WTC11 (cell line): ENCODE data around the gene ZNF213. TPM values are rescaled to one million over a fixed set of nuclear protein-coding genes. Genes with fewer than 3 reads are reported as not detected.

ENCODE experiments used
- ATAC-seq: fragments of 200-7000 bp; cut with Tn5 transposase; 2 replicates; pipeline ENCODE4 v1.10.0; 2021; ENCODE audit warnings: mild to moderate bottlenecking, moderate library complexity
- CTCF ChIA-PET: fragments of 300-600 bp; sonication (Branson Sonifier 250); formaldehyde crosslinking; loops from one replicate; lab custom pipeline; 2021; ENCODE audit warnings: antibody characterized with exemption; lab: Charles Lee
- POLR2A ChIA-PET: fragments of 350-600 bp; sonication (Branson Sonifier 250); formaldehyde crosslinking; loops from one replicate; lab custom pipeline; 2021; ENCODE audit warnings: antibody characterized with exemption; lab: Charles Lee
- DNase-seq: peaks from one replicate; pipeline ENCODE4 v3.0.0; 2021; ENCODE audit warnings: low spot score
- H3K27ac Mint-ChIP-seq: 2 replicates; pipeline ENCODE4 v1.8.0; 2021; ENCODE audit warnings: mixed read lengths
- H3K27me3 Mint-ChIP-seq: 2 replicates; pipeline ENCODE4 v1.8.0; 2021; ENCODE audit warnings: low read depth, mild to moderate bottlenecking, moderate library complexity, mixed read lengths
- H3K36me3 Mint-ChIP-seq: 2 replicates; pipeline ENCODE4 v1.8.0; 2021; ENCODE audit warnings: mixed read lengths
- H3K4me1 Mint-ChIP-seq: 2 replicates; pipeline ENCODE4 v1.8.0; 2022; ENCODE audit warnings: mixed read lengths
- H3K4me3 Mint-ChIP-seq: 2 replicates; pipeline ENCODE4 v1.8.0; 2021; ENCODE audit warnings: mild to moderate bottlenecking, moderate library complexity, mixed read lengths
- H3K9me3 Mint-ChIP-seq: 2 replicates; pipeline ENCODE4 v1.8.0; 2021; ENCODE audit warnings: mixed read lengths
- ELF4 ChIP-seq: sonication (generic); formaldehyde crosslinking; IDR thresholded peaks from 2 replicates; pipeline ENCODE4 v1.8.1; 2022; ENCODE audit warnings: low read depth, mild to moderate bottlenecking, moderate library complexity, missing genetic modification reagents
- EMX1 ChIP-seq: fragments of 250-450 bp; sonication (Bioruptor Pico); IDR thresholded peaks from 2 replicates; pipeline ENCODE4 v1.8.0; 2021; ENCODE audit warnings: mild to moderate bottlenecking
- FOXJ3 ChIP-seq: sonication (generic); formaldehyde crosslinking; IDR thresholded peaks from 2 replicates; pipeline ENCODE4 v1.9.0; 2021; ENCODE audit warnings: missing genetic modification reagents, mild to moderate bottlenecking, borderline replicate concordance
- FOXK1 ChIP-seq: sonication (generic); formaldehyde crosslinking; IDR thresholded peaks from 2 replicates; pipeline ENCODE4 v1.8.0; 2022; ENCODE audit warnings: mild to moderate bottlenecking, moderate library complexity, missing genetic modification reagents
- GRHL2 ChIP-seq: fragments of 250-450 bp; sonication (Bioruptor Pico); IDR thresholded peaks from 2 replicates; pipeline ENCODE4 v1.8.0; 2022; ENCODE audit warnings: mild to moderate bottlenecking, moderate library complexity; ENCODE audit not compliant: insufficient replicate concordance, severe bottlenecking
- GTF2I ChIP-seq: fragments of 250-450 bp; sonication (Bioruptor Pico); conservative IDR thresholded peaks from 2 replicates; pipeline ENCODE4 v1.4.0; 2021; ENCODE audit warnings: mild to moderate bottlenecking
- IRF2 ChIP-seq: sonication (generic); formaldehyde crosslinking; IDR thresholded peaks from 2 replicates; pipeline ENCODE4 v1.8.0; 2022; ENCODE audit warnings: low read depth, missing genetic modification reagents, borderline replicate concordance
- JAZF1 ChIP-seq: fragments of 250-450 bp; sonication (Bioruptor Pico); IDR thresholded peaks from 2 replicates; pipeline ENCODE4 v1.9.0; 2021; ENCODE audit warnings: moderate library complexity, mild to moderate bottlenecking, inconsistent platforms
- MYBL2 ChIP-seq: sonication (generic); formaldehyde crosslinking; IDR thresholded peaks from 2 replicates; pipeline ENCODE4 v1.8.1; 2023; ENCODE audit warnings: mild to moderate bottlenecking, moderate library complexity, missing genetic modification reagents
- NFATC4 ChIP-seq: fragments of 250-450 bp; sonication (Bioruptor Pico); IDR thresholded peaks from 2 replicates; pipeline ENCODE4 v1.9.0; 2021; ENCODE audit warnings: mild to moderate bottlenecking
- NR1H2 ChIP-seq: sonication (generic); formaldehyde crosslinking; IDR thresholded peaks from 2 replicates; pipeline ENCODE4 v1.9.0; 2021; ENCODE audit warnings: mild to moderate bottlenecking, moderate library complexity, missing genetic modification reagents
- OVOL2 ChIP-seq: fragments of 250-450 bp; sonication (Bioruptor Pico); IDR thresholded peaks from 2 replicates; pipeline ENCODE4 v1.9.0; 2021; ENCODE audit warnings: mild to moderate bottlenecking, borderline replicate concordance
- RELA ChIP-seq: sonication (generic); formaldehyde crosslinking; IDR thresholded peaks from 2 replicates; pipeline ENCODE4 v1.8.1; 2022; ENCODE audit warnings: missing genetic modification reagents, mild to moderate bottlenecking, borderline replicate concordance
- SMAD3 ChIP-seq: sonication (generic); formaldehyde crosslinking; IDR thresholded peaks from 2 replicates; pipeline ENCODE4 v1.8.0; 2022; ENCODE audit warnings: missing genetic modification reagents, mild to moderate bottlenecking, borderline replicate concordance
- TCF7 ChIP-seq: sonication (generic); formaldehyde crosslinking; IDR thresholded peaks from 2 replicates; pipeline ENCODE4 v1.8.0; 2022; ENCODE audit warnings: mild to moderate bottlenecking, low read depth, missing genetic modification reagents, moderate library complexity
- ZNF138 ChIP-seq: sonication (generic); formaldehyde crosslinking; conservative IDR thresholded peaks from 2 replicates; pipeline ENCODE4 v1.8.1; 2022; ENCODE audit warnings: mild to moderate bottlenecking, moderate library complexity, missing genetic modification reagents
- ZNF232 ChIP-seq: sonication (generic); formaldehyde crosslinking; IDR thresholded peaks from 2 replicates; pipeline ENCODE4 v1.8.0; 2022; ENCODE audit warnings: mild to moderate bottlenecking, missing genetic modification reagents
- ZNF671 ChIP-seq: fragments of 250-450 bp; sonication (Bioruptor Pico); IDR thresholded peaks from 2 replicates; pipeline ENCODE4 v1.8.0; 2021; ENCODE audit warnings: mild to moderate bottlenecking
- total RNA-seq: library from RNA; stranded (reverse); gene quantifications from 3 replicates; pipeline ENCODE4 v1.2.3, GENCODE V29; 2021
- TF ChIP-seq, protein P1 (sequence below): sonication (generic); formaldehyde crosslinking; IDR thresholded peaks from 2 replicates; pipeline ENCODE4 v1.8.0; 2023; ENCODE audit warnings: mild to moderate bottlenecking, missing genetic modification reagents
- TF ChIP-seq, protein P2 (sequence below): sonication (generic); formaldehyde crosslinking; conservative IDR thresholded peaks from 2 replicates; pipeline ENCODE4 v1.8.1; 2022; ENCODE audit warnings: mild to moderate bottlenecking, missing genetic modification reagents
- TF ChIP-seq, protein P3 (sequence below): sonication (generic); formaldehyde crosslinking; IDR thresholded peaks from 2 replicates; pipeline ENCODE4 v1.8.1; 2023; ENCODE audit warnings: mild to moderate bottlenecking, moderate library complexity, missing genetic modification reagents
- TF ChIP-seq, protein P4 (sequence below): fragments of 250-450 bp; sonication (Bioruptor Pico); IDR thresholded peaks from 2 replicates; pipeline ENCODE4 v1.9.0; 2021; ENCODE audit warnings: mild to moderate bottlenecking
- TF ChIP-seq, protein P5 (sequence below): sonication (generic); formaldehyde crosslinking; IDR thresholded peaks from 2 replicates; pipeline ENCODE4 v1.8.1; 2023; ENCODE audit warnings: mild to moderate bottlenecking, missing genetic modification reagents
- TF ChIP-seq, protein P6 (sequence below): sonication (generic); formaldehyde crosslinking; IDR thresholded peaks from 2 replicates; pipeline ENCODE4 v1.8.0; 2022; ENCODE audit warnings: mild to moderate bottlenecking, missing genetic modification reagents
- TF ChIP-seq, protein P7 (sequence below): sonication (generic); formaldehyde crosslinking; IDR thresholded peaks from 2 replicates; pipeline ENCODE4 v1.8.0; 2023; ENCODE audit warnings: missing genetic modification reagents, mild to moderate bottlenecking, borderline replicate concordance
- TF ChIP-seq, protein P8 (sequence below): sonication (generic); formaldehyde crosslinking; IDR thresholded peaks from 2 replicates; pipeline ENCODE4 v1.8.1; 2022; ENCODE audit warnings: low read depth, mild to moderate bottlenecking, moderate library complexity, missing genetic modification reagents, borderline replicate concordance

Gene ZNF213
- total RNA-seq, 1 experiment from 2014 or later, result 11.6 TPM

DNA sequence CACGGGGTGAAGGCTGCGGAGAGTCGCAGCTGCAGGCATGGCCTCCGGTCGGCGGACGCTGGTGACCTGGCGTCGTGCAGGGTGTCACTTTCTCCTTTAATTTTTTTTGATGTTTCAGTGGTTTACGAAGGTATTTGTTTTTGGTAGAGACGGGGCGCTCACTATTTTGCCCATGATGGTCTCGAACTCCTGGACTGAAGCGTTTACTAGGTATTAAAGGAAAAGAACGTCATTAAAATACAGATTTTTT, 17.1 kb downstream of the ZNF213 start:
- CTCF ChIA-PET, result interaction anchor here (0.5 to 4.7 kb wide), 15 partner anchors 9 to 292 kb away, joined by 3 to 75 read pairs (median 12); partner anchors contain the start of genes NAA60, OR1F1, ZNF213 and ZNF597
- no peak for ATAC-seq
- POLR2A ChIA-PET, result interaction anchor here (5.9 kb wide), 1 partner anchor 20 kb away, joined by 46 read pairs; no protein-coding TSS in a partner anchor

DNA sequence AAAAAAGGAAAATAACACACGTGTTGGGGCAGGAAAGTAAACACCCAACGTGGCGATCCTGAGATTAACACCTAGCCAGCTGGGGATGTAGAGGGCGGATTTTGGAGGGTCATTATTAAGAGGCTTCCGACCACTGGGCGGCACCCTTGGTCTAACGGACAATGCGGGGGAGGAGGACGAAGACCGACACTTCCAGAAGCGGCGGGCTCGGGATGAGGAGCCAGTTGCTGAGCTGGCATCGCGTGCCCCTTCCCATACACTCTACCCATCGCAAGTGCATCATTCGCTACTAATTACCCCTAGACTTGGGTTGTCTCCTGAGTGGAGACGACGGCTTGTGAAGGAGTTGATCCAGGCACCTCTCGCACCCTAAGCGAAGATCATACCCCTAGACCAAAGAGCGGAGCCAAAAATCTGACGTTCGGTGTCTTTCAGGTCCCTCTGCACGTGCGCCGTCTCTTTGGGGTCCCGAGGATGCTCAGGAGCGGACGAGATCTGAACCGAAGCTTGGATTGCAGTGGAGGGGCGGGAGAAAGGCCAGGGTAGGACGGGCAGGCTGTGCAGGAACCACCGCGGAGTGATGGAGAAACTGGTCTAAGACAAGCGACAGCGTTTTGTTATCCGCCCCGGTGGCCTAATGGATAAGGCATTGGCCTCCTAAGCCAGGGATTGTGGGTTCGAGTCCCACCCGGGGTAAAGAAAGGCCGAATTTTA, 17.6 kb downstream of the ZNF213 start:
- Mint-ChIP-seq H3K36me3 (no peaks in the 10 kb centered on the region), H3K4me3 (peak overlapping the region; percentile 93), H3K9me3 (no peaks in the 10 kb centered on the region), H3K27me3 (peaks cover 43% of the 10 kb centered on the region), H3K4me1 (peaks cover 7% of the 10 kb centered on the region), H3K27ac (peak overlapping the region; percentile 94)
- CTCF ChIA-PET, result interaction anchor here (0.5 to 4.7 kb wide), 17 partner anchors 8 to 291 kb away, joined by 3 to 75 read pairs (median 7); partner anchors contain the start of genes NAA60, OR1F1, ZNF213 and ZNF597
- ATAC-seq (peak; percentile 6), DNase-seq (peak; percentile 98)
- POLR2A ChIA-PET, result interaction anchor here (0.6 to 5.9 kb wide), 2 partner anchors 20 to 1699 kb away, joined by 4 to 46 read pairs; no protein-coding TSS in a partner anchor
- 0 out of 2 replicates have a peak, but pooled peaks have one; percentile 40 for TF ChIP-seq FOXK1 (CRISPR knock-in tag)
- TF ChIP-seq, protein P1, sequence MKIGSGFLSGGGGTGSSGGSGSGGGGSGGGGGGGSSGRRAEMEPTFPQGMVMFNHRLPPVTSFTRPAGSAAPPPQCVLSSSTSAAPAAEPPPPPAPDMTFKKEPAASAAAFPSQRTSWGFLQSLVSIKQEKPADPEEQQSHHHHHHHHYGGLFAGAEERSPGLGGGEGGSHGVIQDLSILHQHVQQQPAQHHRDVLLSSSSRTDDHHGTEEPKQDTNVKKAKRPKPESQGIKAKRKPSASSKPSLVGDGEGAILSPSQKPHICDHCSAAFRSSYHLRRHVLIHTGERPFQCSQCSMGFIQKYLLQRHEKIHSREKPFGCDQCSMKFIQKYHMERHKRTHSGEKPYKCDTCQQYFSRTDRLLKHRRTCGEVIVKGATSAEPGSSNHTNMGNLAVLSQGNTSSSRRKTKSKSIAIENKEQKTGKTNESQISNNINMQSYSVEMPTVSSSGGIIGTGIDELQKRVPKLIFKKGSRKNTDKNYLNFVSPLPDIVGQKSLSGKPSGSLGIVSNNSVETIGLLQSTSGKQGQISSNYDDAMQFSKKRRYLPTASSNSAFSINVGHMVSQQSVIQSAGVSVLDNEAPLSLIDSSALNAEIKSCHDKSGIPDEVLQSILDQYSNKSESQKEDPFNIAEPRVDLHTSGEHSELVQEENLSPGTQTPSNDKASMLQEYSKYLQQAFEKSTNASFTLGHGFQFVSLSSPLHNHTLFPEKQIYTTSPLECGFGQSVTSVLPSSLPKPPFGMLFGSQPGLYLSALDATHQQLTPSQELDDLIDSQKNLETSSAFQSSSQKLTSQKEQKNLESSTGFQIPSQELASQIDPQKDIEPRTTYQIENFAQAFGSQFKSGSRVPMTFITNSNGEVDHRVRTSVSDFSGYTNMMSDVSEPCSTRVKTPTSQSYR (CRISPR knock-in tag), result no peak
- TF ChIP-seq, protein P2, sequence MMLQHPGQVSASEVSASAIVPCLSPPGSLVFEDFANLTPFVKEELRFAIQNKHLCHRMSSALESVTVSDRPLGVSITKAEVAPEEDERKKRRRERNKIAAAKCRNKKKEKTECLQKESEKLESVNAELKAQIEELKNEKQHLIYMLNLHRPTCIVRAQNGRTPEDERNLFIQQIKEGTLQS (CRISPR knock-in tag), result no peak
- TF ChIP-seq, protein P3, sequence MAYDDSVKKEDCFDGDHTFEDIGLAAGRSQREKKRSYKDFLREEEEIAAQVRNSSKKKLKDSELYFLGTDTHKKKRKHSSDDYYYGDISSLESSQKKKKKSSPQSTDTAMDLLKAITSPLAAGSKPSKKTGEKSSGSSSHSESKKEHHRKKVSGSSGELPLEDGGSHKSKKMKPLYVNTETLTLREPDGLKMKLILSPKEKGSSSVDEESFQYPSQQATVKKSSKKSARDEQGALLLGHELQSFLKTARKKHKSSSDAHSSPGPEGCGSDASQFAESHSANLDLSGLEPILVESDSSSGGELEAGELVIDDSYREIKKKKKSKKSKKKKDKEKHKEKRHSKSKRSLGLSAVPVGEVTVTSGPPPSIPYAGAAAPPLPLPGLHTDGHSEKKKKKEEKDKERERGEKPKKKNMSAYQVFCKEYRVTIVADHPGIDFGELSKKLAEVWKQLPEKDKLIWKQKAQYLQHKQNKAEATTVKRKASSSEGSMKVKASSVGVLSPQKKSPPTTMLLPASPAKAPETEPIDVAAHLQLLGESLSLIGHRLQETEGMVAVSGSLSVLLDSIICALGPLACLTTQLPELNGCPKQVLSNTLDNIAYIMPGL (CRISPR knock-in tag), result peak; percentile 100
- no peak for TF ChIP-seq ZNF671 (CRISPR knock-in tag)
- TF ChIP-seq OVOL2, result no peak
- no peak for TF ChIP-seq NR1H2 (CRISPR knock-in tag)

More for the DNA sequence above, 17.1 kb downstream of the ZNF213 start:
- peaks cover 7% of the 10 kb centered on the region for H3K4me1 Mint-ChIP-seq
- H3K4me3 Mint-ChIP-seq, result peak overlapping the region; percentile 93
- peak overlapping the region; percentile 94 for H3K27ac Mint-ChIP-seq
- H3K27me3 Mint-ChIP-seq, result peaks cover 38% of the 10 kb centered on the region
- no peak for TF ChIP-seq EMX1
- no peak for TF ChIP-seq ZNF138 (CRISPR knock-in tag)
- TF ChIP-seq, protein P4, sequence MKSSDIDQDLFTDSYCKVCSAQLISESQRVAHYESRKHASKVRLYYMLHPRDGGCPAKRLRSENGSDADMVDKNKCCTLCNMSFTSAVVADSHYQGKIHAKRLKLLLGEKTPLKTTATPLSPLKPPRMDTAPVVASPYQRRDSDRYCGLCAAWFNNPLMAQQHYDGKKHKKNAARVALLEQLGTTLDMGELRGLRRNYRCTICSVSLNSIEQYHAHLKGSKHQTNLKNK (CRISPR knock-in tag), result no peak
- no peak for TF ChIP-seq IRF2 (CRISPR knock-in tag)
- TF ChIP-seq FOXJ3 (CRISPR knock-in tag), result no peak
- no peak for TF ChIP-seq NFATC4 (CRISPR knock-in tag)
- TF ChIP-seq JAZF1 (CRISPR knock-in tag), result no peak
- TF ChIP-seq SMAD3, result no peak
- TF ChIP-seq, protein P5, sequence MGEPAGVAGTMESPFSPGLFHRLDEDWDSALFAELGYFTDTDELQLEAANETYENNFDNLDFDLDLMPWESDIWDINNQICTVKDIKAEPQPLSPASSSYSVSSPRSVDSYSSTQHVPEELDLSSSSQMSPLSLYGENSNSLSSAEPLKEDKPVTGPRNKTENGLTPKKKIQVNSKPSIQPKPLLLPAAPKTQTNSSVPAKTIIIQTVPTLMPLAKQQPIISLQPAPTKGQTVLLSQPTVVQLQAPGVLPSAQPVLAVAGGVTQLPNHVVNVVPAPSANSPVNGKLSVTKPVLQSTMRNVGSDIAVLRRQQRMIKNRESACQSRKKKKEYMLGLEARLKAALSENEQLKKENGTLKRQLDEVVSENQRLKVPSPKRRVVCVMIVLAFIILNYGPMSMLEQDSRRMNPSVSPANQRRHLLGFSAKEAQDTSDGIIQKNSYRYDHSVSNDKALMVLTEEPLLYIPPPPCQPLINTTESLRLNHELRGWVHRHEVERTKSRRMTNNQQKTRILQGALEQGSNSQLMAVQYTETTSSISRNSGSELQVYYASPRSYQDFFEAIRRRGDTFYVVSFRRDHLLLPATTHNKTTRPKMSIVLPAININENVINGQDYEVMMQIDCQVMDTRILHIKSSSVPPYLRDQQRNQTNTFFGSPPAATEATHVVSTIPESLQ (CRISPR knock-in tag), result no peak
- TF ChIP-seq RELA (CRISPR knock-in tag), result no peak
- TF ChIP-seq TCF7, result no peak
- TF ChIP-seq FOXK1 (CRISPR knock-in tag), result no peak
- TF ChIP-seq, protein P6, sequence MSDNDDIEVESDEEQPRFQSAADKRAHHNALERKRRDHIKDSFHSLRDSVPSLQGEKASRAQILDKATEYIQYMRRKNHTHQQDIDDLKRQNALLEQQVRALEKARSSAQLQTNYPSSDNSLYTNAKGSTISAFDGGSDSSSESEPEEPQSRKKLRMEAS (CRISPR knock-in tag), result no peak
- TF ChIP-seq, protein P7, sequence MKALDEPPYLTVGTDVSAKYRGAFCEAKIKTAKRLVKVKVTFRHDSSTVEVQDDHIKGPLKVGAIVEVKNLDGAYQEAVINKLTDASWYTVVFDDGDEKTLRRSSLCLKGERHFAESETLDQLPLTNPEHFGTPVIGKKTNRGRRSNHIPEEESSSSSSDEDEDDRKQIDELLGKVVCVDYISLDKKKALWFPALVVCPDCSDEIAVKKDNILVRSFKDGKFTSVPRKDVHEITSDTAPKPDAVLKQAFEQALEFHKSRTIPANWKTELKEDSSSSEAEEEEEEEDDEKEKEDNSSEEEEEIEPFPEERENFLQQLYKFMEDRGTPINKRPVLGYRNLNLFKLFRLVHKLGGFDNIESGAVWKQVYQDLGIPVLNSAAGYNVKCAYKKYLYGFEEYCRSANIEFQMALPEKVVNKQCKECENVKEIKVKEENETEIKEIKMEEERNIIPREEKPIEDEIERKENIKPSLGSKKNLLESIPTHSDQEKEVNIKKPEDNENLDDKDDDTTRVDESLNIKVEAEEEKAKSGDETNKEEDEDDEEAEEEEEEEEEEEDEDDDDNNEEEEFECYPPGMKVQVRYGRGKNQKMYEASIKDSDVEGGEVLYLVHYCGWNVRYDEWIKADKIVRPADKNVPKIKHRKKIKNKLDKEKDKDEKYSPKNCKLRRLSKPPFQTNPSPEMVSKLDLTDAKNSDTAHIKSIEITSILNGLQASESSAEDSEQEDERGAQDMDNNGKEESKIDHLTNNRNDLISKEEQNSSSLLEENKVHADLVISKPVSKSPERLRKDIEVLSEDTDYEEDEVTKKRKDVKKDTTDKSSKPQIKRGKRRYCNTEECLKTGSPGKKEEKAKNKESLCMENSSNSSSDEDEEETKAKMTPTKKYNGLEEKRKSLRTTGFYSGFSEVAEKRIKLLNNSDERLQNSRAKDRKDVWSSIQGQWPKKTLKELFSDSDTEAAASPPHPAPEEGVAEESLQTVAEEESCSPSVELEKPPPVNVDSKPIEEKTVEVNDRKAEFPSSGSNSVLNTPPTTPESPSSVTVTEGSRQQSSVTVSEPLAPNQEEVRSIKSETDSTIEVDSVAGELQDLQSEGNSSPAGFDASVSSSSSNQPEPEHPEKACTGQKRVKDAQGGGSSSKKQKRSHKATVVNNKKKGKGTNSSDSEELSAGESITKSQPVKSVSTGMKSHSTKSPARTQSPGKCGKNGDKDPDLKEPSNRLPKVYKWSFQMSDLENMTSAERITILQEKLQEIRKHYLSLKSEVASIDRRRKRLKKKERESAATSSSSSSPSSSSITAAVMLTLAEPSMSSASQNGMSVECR (CRISPR knock-in tag), result no peak
- TF ChIP-seq, protein P8, sequence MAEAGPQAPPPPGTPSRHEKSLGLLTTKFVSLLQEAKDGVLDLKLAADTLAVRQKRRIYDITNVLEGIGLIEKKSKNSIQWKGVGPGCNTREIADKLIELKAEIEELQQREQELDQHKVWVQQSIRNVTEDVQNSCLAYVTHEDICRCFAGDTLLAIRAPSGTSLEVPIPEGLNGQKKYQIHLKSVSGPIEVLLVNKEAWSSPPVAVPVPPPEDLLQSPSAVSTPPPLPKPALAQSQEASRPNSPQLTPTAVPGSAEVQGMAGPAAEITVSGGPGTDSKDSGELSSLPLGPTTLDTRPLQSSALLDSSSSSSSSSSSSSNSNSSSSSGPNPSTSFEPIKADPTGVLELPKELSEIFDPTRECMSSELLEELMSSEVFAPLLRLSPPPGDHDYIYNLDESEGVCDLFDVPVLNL, result no peak
- no peak for TF ChIP-seq GRHL2 (CRISPR knock-in tag)
- no peak for TF ChIP-seq GTF2I (CRISPR knock-in tag)
- no peak for TF ChIP-seq ELF4 (CRISPR knock-in tag)
- TF ChIP-seq ZNF232, result no peak
- TF ChIP-seq MYBL2 (CRISPR knock-in tag), result no peak
- no peak for DNase-seq
- no peaks in the 10 kb centered on the region for H3K36me3 Mint-ChIP-seq
- no peaks in the 10 kb centered on the region for H3K9me3 Mint-ChIP-seq
